ENCODE data around the gene NXPE4. TPM values are rescaled to one million over a fixed set of nuclear protein-coding genes. Genes with fewer than 3 reads are reported as not detected.

Gene NXPE4
- total RNA-seq, 1 experiment from 2014 or later = not detected

GRCh38 chr11:114594703-114595102 lies 883 bp downstream of the NXPE4 start:
- Histone ChIP-seq H3K9ac (ENCODE audit: low read length) (no peak overlapping the region), H3K4me3 (ENCODE audit: low read length) (no peak overlapping the region)
- DNase-seq = no peak

GRCh38 chr11:114587398-114587953 lies 8.1 kb downstream of the NXPE4 start:
- H3K9me2 ChIP-seq (replicated peaks; ENCODE audit: insufficient read depth, low read length) = no peaks in the 10 kb centered on the region
- H3K36me3 ChIP-seq (ENCODE audit: insufficient read depth, low read length) = no peaks in the 10 kb centered on the region
- H3K4me1 ChIP-seq (ENCODE audit: low read length) = no peaks in the 10 kb centered on the region
- H3K27me3 ChIP-seq (ENCODE audit: low read length) = no peaks in the 10 kb centered on the region
- no peaks in the 10 kb centered on the region for H3K79me2 ChIP-seq (ENCODE audit: low read length)
- no peak overlapping the region for H3K9ac ChIP-seq (ENCODE audit: low read length)
- H3K4me2 ChIP-seq (ENCODE audit: low read depth, low read length, poor library complexity, severe bottlenecking) = no peak overlapping the region
- H3K9me3 ChIP-seq (ENCODE audit: low read length) = no peaks in the 10 kb centered on the region
- no peak overlapping the region for H3K4me3 ChIP-seq (ENCODE audit: low read length)
- H2AFZ ChIP-seq (ENCODE audit: low read length) = no peak overlapping the region
- H3K27ac ChIP-seq (ENCODE audit: low read length) = no peak overlapping the region
- no peaks in the 10 kb centered on the region for H4K20me1 ChIP-seq (ENCODE audit: insufficient read depth, low read depth, low read length)
- DNase-seq = no peak

More at GRCh38 chr11:114594703-114595102, 883 bp downstream of the NXPE4 start:
- H3K4me1 ChIP-seq (ENCODE audit: low read length) = no peaks in the 10 kb centered on the region
- no peaks in the 10 kb centered on the region for H4K20me1 ChIP-seq (ENCODE audit: insufficient read depth, low read depth, low read length)
- H3K4me2 ChIP-seq (ENCODE audit: low read depth, low read length, poor library complexity, severe bottlenecking) = no peak overlapping the region
- H3K9me2 ChIP-seq (replicated peaks; ENCODE audit: insufficient read depth, low read length) = no peaks in the 10 kb centered on the region
- H3K79me2 ChIP-seq (ENCODE audit: low read length) = no peaks in the 10 kb centered on the region
- H3K36me3 ChIP-seq (ENCODE audit: insufficient read depth, low read length) = no peaks in the 10 kb centered on the region
- no peaks in the 10 kb centered on the region for H3K9me3 ChIP-seq (ENCODE audit: low read length)
- H3K27ac ChIP-seq (ENCODE audit: low read length) = no peak overlapping the region
- H2AFZ ChIP-seq (ENCODE audit: low read length) = no peak overlapping the region
- no peaks in the 10 kb centered on the region for H3K27me3 ChIP-seq (ENCODE audit: low read length)

- H3K9me2 ChIP-seq (replicated peaks; ENCODE audit: insufficient read depth, low read length) = no peaks in the 10 kb centered on the region
- H4K20me1 ChIP-seq (ENCODE audit: insufficient read depth, low read depth, low read length) = no peaks in the 10 kb centered on the region
- no peak overlapping the region for H3K27ac ChIP-seq (ENCODE audit: low read length)
- no peak overlapping the region for H3K4me2 ChIP-seq (ENCODE audit: low read depth, low read length, poor library complexity, severe bottlenecking)
- no peaks in the 10 kb centered on the region for H3K4me1 ChIP-seq (ENCODE audit: low read length)
- H3K9me3 ChIP-seq (ENCODE audit: low read length) = no peaks in the 10 kb centered on the region
- no peaks in the 10 kb centered on the region for H3K36me3 ChIP-seq (ENCODE audit: insufficient read depth, low read length)
- H3K4me3 ChIP-seq (ENCODE audit: low read length) = no peak overlapping the region
- no peak overlapping the region for H3K9ac ChIP-seq (ENCODE audit: low read length)
- H3K79me2 ChIP-seq (ENCODE audit: low read length) = no peaks in the 10 kb centered on the region
- no peak for DNase-seq
- H3K27me3 ChIP-seq (ENCODE audit: low read length) = no peaks in the 10 kb centered on the region
- H2AFZ ChIP-seq (ENCODE audit: low read length) = no peak overlapping the region
Measured at GRCh38 chr11:114586797-114587196, 8.8 kb downstream of the NXPE4 start.

- Histone ChIP-seq H4K20me1 (ENCODE audit: insufficient read depth, low read depth, low read length) (no peaks in the 10 kb centered on the region), H2AFZ (ENCODE audit: low read length) (no peak overlapping the region), H3K9me3 (ENCODE audit: low read length) (no peaks in the 10 kb centered on the region), H3K4me1 (ENCODE audit: low read length) (no peaks in the 10 kb centered on the region), H3K27ac (ENCODE audit: low read length) (no peak overlapping the region), H3K79me2 (ENCODE audit: low read length) (no peaks in the 10 kb centered on the region), H3K4me3 (ENCODE audit: low read length) (no peak overlapping the region), H3K4me2 (ENCODE audit: low read depth, low read length, poor library complexity, severe bottlenecking) (no peak overlapping the region), H3K36me3 (ENCODE audit: insufficient read depth, low read length) (no peaks in the 10 kb centered on the region), H3K27me3 (ENCODE audit: low read length) (no peaks in the 10 kb centered on the region), H3K9ac (ENCODE audit: low read length) (no peak overlapping the region), H3K9me2 (replicated peaks; ENCODE audit: insufficient read depth, low read length) (no peaks in the 10 kb centered on the region)
- DNase-seq = no peak
Measured at GRCh38 chr11:114571712-114572111, 23.9 kb downstream of the NXPE4 start.

GRCh38 chr11:114569801-114570200 lies 25.8 kb downstream of the NXPE4 start:
- Histone ChIP-seq H3K9me2 (replicated peaks; ENCODE audit: insufficient read depth, low read length) (no peaks in the 10 kb centered on the region), H3K36me3 (ENCODE audit: insufficient read depth, low read length) (no peaks in the 10 kb centered on the region), H4K20me1 (ENCODE audit: insufficient read depth, low read depth, low read length) (no peaks in the 10 kb centered on the region), H3K27me3 (ENCODE audit: low read length) (no peaks in the 10 kb centered on the region), H3K4me3 (ENCODE audit: low read length) (no peak overlapping the region), H3K4me1 (ENCODE audit: low read length) (no peaks in the 10 kb centered on the region), H3K9me3 (ENCODE audit: low read length) (no peaks in the 10 kb centered on the region), H3K4me2 (ENCODE audit: low read depth, low read length, poor library complexity, severe bottlenecking) (no peak overlapping the region), H3K27ac (ENCODE audit: low read length) (no peak overlapping the region), H2AFZ (ENCODE audit: low read length) (no peak overlapping the region), H3K79me2 (ENCODE audit: low read length) (no peaks in the 10 kb centered on the region), H3K9ac (ENCODE audit: low read length) (no peak overlapping the region)
- no peak for DNase-seq

GRCh38 chr11:114566276-114566675 lies 29.3 kb downstream of the NXPE4 start:
- no peaks in the 10 kb centered on the region for H3K27me3 ChIP-seq (ENCODE audit: low read length)
- no peaks in the 10 kb centered on the region for H3K79me2 ChIP-seq (ENCODE audit: low read length)
- no peaks in the 10 kb centered on the region for H3K9me2 ChIP-seq (replicated peaks; ENCODE audit: insufficient read depth, low read length)
- no peak overlapping the region for H3K4me3 ChIP-seq (ENCODE audit: low read length)
- H3K27ac ChIP-seq (ENCODE audit: low read length) = no peak overlapping the region
- no peak overlapping the region for H2AFZ ChIP-seq (ENCODE audit: low read length)
- H3K36me3 ChIP-seq (ENCODE audit: insufficient read depth, low read length) = no peaks in the 10 kb centered on the region
- no peaks in the 10 kb centered on the region for H3K4me1 ChIP-seq (ENCODE audit: low read length)
- DNase-seq = no peak
- H3K9ac ChIP-seq (ENCODE audit: low read length) = no peak overlapping the region
- H4K20me1 ChIP-seq (ENCODE audit: insufficient read depth, low read depth, low read length) = no peaks in the 10 kb centered on the region
- H3K9me3 ChIP-seq (ENCODE audit: low read length) = no peaks in the 10 kb centered on the region
- no peak overlapping the region for H3K4me2 ChIP-seq (ENCODE audit: low read depth, low read length, poor library complexity, severe bottlenecking)

- Histone ChIP-seq H3K9me3 (ENCODE audit: low read length) (no peaks in the 10 kb centered on the region), H3K27me3 (ENCODE audit: low read length) (no peaks in the 10 kb centered on the region), H3K79me2 (ENCODE audit: low read length) (no peaks in the 10 kb centered on the region), H3K27ac (ENCODE audit: low read length) (no peak overlapping the region), H4K20me1 (ENCODE audit: insufficient read depth, low read depth, low read length) (no peaks in the 10 kb centered on the region), H3K4me2 (ENCODE audit: low read depth, low read length, poor library complexity, severe bottlenecking) (no peak overlapping the region), H3K4me3 (ENCODE audit: low read length) (no peak overlapping the region), H3K9ac (ENCODE audit: low read length) (no peak overlapping the region), H3K9me2 (replicated peaks; ENCODE audit: insufficient read depth, low read length) (no peaks in the 10 kb centered on the region), H3K4me1 (ENCODE audit: low read length) (no peaks in the 10 kb centered on the region), H3K36me3 (ENCODE audit: insufficient read depth, low read length) (no peaks in the 10 kb centered on the region), H2AFZ (ENCODE audit: low read length) (no peak overlapping the region)
- DNase-seq = no peak
Measured at GRCh38 chr11:114564831-114565230, 30.8 kb downstream of the NXPE4 start.

- Histone ChIP-seq H3K9me3 (ENCODE audit: low read length) (no peaks in the 10 kb centered on the region), H3K4me1 (ENCODE audit: low read length) (no peaks in the 10 kb centered on the region), H3K9ac (ENCODE audit: low read length) (no peak overlapping the region), H2AFZ (ENCODE audit: low read length) (no peak overlapping the region), H3K27me3 (ENCODE audit: low read length) (no peaks in the 10 kb centered on the region), H3K4me2 (ENCODE audit: low read depth, low read length, poor library complexity, severe bottlenecking) (no peak overlapping the region), H4K20me1 (ENCODE audit: insufficient read depth, low read depth, low read length) (no peaks in the 10 kb centered on the region), H3K9me2 (replicated peaks; ENCODE audit: insufficient read depth, low read length) (no peaks in the 10 kb centered on the region), H3K36me3 (ENCODE audit: insufficient read depth, low read length) (no peaks in the 10 kb centered on the region), H3K79me2 (ENCODE audit: low read length) (no peaks in the 10 kb centered on the region), H3K27ac (ENCODE audit: low read length) (no peak overlapping the region), H3K4me3 (ENCODE audit: low read length) (no peak overlapping the region)
- no peak for DNase-seq
Measured at GRCh38 chr11:114563077-114563476, 32.5 kb downstream of the NXPE4 start.
